ENCODE data around the gene TM4SF18. TPM values are rescaled to one million over a fixed set of nuclear protein-coding genes. Genes with fewer than 3 reads are reported as not detected.

The TM4SF18 gene
- total RNA-seq, 4 donors from 2014 or later, result 1.8 to 7.9 (median 3.4) TPM

GRCh38 chr3:149313542-149313941 lies 19.9 kb downstream of the TM4SF18 start:
- H3K36me3 ChIP-seq, result no peaks in the 10 kb centered on the region
- H3K27ac ChIP-seq, result no peak overlapping the region
- no peak overlapping the region for H3K4me3 ChIP-seq
- no peaks in the 10 kb centered on the region for H3K9me3 ChIP-seq
- no peak for DNase-seq (ENCODE audit: low spot score in 2 of 2)
- 95% methylated on average over 1 of the region's 1 CpG for WGBS
- H3K27me3 ChIP-seq, result no peaks in the 10 kb centered on the region
- TF ChIP-seq POLR2A (IDR thresholded peaks at IDR 0.05) (no peak), EP300 (IDR thresholded peaks at IDR 0.05) (no peak), CTCF (IDR thresholded peaks at IDR 0.05) (no peak), POLR2AphosphoS5 (IDR thresholded peaks at IDR 0.05) (no peak)
- H3K4me1 ChIP-seq, result peaks cover 2% of the 10 kb centered on the region

GRCh38 chr3:149310796-149311534 lies 22.5 kb downstream of the TM4SF18 start:
- H3K27ac ChIP-seq, result no peak overlapping the region
- TF ChIP-seq POLR2A (IDR thresholded peaks at IDR 0.05) (no peak), EP300 (IDR thresholded peaks at IDR 0.05) (no peak), CTCF (IDR thresholded peaks at IDR 0.05) (no peak), POLR2AphosphoS5 (IDR thresholded peaks at IDR 0.05) (no peak)
- H3K4me1 ChIP-seq, result peaks cover 2% of the 10 kb centered on the region
- H3K27me3 ChIP-seq, result no peaks in the 10 kb centered on the region
- H3K4me3 ChIP-seq, result no peak overlapping the region
- no peaks in the 10 kb centered on the region for H3K9me3 ChIP-seq
- no peaks in the 10 kb centered on the region for H3K36me3 ChIP-seq
- WGBS, result 70% methylated on average over 7 of the region's 7 CpGs
- no peak for DNase-seq (ENCODE audit: low spot score in 2 of 2)

GRCh38 chr3:149307435-149307783 lies 26.0 kb downstream of the TM4SF18 start:
- Histone ChIP-seq H3K27me3 (no peaks in the 10 kb centered on the region), H3K36me3 (no peaks in the 10 kb centered on the region), H3K4me1 (peaks cover 2% of the 10 kb centered on the region), H3K4me3 (no peak overlapping the region), H3K27ac (no peak overlapping the region), H3K9me3 (no peaks in the 10 kb centered on the region)
- TF ChIP-seq POLR2A (IDR thresholded peaks at IDR 0.05) (no peak), EP300 (IDR thresholded peaks at IDR 0.05) (no peak), POLR2AphosphoS5 (IDR thresholded peaks at IDR 0.05) (no peak), CTCF (IDR thresholded peaks at IDR 0.05) (no peak)
- no peak for DNase-seq (ENCODE audit: low spot score in 2 of 2)
- 92% methylated on average over 1 of the region's 1 CpG for WGBS

- no peak for DNase-seq (ENCODE audit: low spot score in 2 of 2)
- Histone ChIP-seq H3K4me3 (no peak overlapping the region), H3K4me1 (peaks cover 2% of the 10 kb centered on the region), H3K36me3 (no peaks in the 10 kb centered on the region), H3K27ac (no peak overlapping the region), H3K9me3 (no peaks in the 10 kb centered on the region), H3K27me3 (no peaks in the 10 kb centered on the region)
- WGBS, result 83% methylated on average over 2 of the region's 2 CpGs
- TF ChIP-seq EP300 (IDR thresholded peaks at IDR 0.05) (no peak), POLR2AphosphoS5 (IDR thresholded peaks at IDR 0.05) (no peak), POLR2A (IDR thresholded peaks at IDR 0.05) (no peak), CTCF (IDR thresholded peaks at IDR 0.05) (no peak)
Measured at GRCh38 chr3:149306751-149307434, 26.5 kb downstream of the TM4SF18 start.

GRCh38 chr3:149305376-149305775 lies 28.1 kb downstream of the TM4SF18 start:
- 95% methylated on average over 2 of the region's 2 CpGs for WGBS

More at GRCh38 chr3:149305376-149305775, 28.1 kb downstream of the TM4SF18 start:
- Histone ChIP-seq H3K36me3 (no peaks in the 10 kb centered on the region), H3K4me3 (no peak overlapping the region), H3K9me3 (no peaks in the 10 kb centered on the region), H3K27ac (no peak overlapping the region), H3K27me3 (no peaks in the 10 kb centered on the region), H3K4me1 (peaks cover 3% of the 10 kb centered on the region)
- DNase-seq (ENCODE audit: low spot score in 2 of 2), result no peak
- no peak for TF ChIP-seq POLR2AphosphoS5 (IDR thresholded peaks at IDR 0.05)
- TF ChIP-seq EP300 (IDR thresholded peaks at IDR 0.05), result no peak
- no peak for TF ChIP-seq POLR2A (IDR thresholded peaks at IDR 0.05)
- no peak for TF ChIP-seq CTCF (IDR thresholded peaks at IDR 0.05)
